Activated CD4-positive, CD25-positive, alpha-beta regulatory T cell (primary cell): ENCODE data around the gene ZP4.

Experiments used
- DNase-seq, 4 experiments: peaks; one replicate each; lab custom pipeline; 2025; lab: John Stamatoyannopoulos, UW

The ZP4 gene, protein sequence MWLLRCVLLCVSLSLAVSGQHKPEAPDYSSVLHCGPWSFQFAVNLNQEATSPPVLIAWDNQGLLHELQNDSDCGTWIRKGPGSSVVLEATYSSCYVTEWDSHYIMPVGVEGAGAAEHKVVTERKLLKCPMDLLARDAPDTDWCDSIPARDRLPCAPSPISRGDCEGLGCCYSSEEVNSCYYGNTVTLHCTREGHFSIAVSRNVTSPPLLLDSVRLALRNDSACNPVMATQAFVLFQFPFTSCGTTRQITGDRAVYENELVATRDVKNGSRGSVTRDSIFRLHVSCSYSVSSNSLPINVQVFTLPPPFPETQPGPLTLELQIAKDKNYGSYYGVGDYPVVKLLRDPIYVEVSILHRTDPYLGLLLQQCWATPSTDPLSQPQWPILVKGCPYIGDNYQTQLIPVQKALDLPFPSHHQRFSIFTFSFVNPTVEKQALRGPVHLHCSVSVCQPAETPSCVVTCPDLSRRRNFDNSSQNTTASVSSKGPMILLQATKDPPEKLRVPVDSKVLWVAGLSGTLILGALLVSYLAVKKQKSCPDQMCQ

DNA sequence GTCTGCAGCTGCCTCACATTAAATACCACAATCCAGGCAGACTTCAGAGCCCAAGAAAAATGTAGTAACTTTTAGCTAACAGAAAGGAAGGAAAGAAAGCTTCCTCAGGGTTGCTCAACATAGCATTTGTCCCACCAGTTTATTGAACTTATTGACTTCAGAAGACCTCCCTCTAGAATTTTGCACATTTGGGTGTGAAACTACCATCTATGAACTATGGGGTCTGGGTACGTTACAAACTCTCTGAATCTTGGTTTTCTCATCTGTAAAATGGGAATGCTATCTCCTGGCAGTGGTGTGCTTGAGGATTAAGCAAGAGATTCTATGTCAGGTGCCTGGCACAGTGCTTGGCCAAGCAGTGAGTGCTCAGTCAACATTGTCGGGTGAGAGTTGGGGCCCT, at the start of gene ZP4:
ZP4 (minus strand) TSS at position 101 of the 400 bp plus-strand sequence. CDS start 287 bp downstream, outside the sequence.
- no peak for DNase-seq

DNA sequence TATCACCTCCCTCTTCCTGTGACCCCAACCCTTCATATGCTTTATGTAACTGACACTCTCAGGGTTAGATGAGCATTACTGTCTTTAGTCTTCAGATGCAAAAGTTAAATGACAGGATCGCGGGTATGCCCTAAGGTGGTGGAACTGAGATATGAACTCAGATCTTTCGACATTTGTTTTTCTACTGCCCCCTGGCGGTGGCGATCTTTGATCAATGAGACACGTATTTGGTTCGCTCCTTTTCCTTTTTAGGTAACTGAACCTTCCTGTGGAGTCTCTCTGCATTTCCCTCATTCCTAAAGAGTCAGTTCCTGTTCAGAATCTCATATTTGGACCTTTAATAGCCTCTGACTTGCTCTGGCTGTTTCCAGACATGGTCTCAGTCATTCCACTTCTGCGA, 47.8 kb upstream of the ZP4 start:
- DNase-seq = no peak

DNA sequence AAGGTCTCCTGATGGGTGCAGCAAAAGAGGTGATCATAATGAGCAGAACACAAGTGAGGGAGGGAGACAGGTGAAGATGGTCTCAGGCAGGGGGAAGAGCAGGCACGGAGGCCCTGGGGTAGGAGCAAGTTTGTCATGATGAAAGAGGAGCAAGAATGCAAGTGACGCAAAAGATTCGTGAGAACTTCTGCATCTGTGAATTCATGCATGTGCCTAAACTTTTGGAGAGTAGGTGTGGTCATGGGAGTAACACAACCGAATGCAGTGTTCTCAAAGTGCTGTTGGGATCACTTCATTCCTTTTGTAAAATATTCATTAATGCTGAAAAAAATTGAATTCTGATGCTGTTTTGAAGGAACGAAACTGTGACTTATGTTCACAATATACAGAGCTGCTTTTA, 47.3 kb upstream of the ZP4 start:
- no peak for DNase-seq

DNA sequence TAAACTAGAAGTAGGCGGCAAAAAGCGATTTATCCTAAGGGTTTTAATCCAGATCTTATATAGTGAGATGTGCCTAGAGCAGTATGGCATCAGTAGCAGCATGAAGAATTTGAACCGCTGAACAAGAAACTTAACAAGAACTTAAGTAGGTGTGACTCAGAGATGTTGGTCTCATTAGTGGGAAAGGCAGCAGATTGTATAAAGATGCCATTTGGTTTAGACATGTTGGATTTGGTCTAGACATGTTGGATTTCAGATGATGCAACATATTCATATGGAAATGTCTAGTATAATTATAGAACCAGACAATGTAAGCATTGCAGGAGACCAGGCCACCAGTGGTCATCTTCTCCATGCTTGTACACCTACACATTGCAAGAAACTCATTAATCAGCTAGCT, 42.1 kb upstream of the ZP4 start:
- DNase-seq = no peak

DNA sequence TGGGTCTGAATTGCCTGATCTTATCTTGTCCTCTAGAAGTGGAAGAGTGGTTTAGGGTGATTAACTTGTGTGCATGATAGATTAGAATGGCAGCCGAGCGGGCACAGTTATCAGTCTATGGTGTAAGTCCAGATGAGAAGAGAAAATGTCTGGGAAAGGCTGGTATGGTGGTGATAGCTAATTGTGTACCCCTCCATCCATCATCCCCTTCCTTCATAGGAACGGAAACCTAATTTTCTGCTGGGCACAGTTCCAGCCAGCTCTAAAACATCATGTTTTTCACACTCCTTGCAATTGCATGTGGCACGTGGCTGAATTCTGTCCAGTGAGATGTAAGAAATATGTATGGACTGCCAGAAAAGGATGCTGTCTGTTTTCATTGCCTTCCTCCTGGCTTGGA, 40.9 kb upstream of the ZP4 start:
- DNase-seq = no peak

DNA sequence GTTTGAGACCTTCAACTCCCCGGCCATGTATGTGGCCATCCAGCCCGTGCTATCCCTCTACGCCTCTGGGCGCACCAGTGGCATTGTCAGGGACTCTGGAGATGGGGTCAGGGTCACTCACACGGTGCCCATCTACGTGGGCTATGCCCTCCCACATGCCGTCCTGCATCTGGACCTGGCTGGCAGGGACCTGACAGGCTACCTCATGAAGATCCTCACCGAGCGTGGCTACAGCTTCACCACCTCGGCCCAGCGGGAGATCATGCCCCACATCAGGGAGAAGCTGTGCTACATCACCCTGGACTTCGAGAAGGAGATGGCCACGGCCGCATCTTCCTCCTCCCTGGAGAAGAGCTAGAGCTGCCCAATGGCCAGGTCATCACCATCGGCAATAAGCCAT, 36.5 kb upstream of the ZP4 start:
- no peak for DNase-seq

DNA sequence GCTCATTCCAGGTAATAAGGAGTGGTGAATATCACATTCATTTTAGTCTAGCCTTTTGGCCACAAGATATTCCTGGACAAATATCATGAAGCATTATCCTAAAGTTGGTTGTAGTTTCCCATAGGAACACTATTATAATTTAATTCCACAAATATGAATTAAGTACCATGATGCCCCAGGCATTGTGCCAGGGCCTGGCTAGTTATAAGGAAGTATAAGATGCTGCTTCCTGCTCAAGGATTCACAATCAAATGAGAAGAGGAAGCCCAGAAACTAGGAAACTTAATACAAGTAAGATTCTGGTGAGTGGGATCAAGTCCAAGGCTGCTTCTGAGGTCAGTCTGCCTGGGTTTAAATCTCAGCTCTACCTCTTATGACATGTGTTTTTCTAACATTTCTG, 30.6 kb upstream of the ZP4 start:
- no peak for DNase-seq

DNA sequence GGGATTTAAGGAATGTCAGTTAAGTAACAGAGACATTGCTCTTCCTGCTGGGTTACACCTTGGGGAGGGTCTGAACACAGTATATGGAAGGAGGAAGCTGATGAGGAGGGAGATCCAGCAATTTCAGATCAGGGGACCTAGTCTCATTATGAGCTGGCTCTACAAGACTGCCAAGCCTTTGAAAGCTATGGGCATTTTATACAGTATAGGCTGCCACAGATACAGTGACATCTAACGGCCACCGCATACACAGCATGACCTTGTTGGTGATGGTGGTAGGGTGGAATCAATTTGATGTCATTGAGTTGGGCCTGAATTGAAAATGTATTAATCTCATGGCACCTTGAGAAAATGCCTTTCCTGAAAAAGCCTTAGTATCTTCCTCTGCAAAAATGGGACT, 22.6 kb upstream of the ZP4 start:
- no peak for DNase-seq

DNA sequence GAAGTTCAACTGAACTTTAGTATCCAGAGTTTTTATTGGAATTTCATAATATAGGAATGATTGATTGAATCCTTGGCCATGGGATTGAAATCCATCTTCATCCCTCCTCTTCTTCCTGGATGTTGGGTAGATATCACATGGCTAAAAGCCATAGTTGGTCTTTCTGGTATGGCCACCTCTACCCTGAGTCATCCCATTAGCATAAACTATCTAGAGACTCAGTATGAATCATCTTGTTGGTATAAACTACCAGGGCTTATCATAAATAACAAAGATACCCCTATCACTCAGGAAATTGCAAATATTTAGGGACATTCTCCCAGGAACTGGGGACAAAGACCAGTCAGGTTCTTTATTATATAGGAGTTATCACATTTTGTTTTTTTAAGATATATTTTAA, 21.2 kb upstream of the ZP4 start:
- no peak for DNase-seq

DNA sequence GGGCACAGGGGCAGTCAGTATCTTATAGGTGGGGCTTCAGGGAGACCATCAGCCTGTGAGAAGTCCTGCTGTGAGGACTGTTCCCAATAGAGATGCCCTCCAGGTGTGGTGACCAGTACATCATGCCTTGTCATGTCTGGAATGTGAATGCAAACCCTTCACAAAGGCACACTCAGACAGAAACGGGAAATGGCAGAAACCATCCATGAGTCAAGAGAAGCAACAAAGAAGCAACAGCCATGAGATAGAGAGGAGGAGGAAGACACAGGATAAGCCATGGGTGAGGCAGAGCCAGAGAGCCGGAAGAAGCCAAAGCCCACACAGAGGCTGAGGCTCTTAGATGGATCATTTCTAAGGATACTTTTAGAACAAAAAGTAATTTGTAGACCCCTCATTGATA, 20.1 kb upstream of the ZP4 start:
- no peak for DNase-seq

DNA sequence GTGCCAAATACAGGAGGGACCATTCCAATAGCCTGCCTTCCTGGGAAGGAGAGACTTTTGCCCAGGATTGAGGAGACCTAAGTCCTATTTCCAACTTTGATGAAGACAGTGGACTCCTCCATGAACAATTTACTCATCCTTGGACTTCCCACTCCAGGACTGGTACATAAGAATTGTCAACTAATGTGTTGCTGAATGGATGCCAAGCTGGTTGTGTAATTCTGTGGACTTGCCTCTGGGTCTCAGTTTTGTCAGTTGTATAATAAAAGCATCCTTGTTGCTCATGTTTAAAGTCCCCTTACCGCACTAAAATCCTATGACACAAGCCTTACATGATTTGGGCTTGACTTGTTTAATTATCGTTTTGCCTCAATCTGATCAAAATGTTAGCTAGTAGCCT, 13.2 kb upstream of the ZP4 start:
- DNase-seq = no peak

DNA sequence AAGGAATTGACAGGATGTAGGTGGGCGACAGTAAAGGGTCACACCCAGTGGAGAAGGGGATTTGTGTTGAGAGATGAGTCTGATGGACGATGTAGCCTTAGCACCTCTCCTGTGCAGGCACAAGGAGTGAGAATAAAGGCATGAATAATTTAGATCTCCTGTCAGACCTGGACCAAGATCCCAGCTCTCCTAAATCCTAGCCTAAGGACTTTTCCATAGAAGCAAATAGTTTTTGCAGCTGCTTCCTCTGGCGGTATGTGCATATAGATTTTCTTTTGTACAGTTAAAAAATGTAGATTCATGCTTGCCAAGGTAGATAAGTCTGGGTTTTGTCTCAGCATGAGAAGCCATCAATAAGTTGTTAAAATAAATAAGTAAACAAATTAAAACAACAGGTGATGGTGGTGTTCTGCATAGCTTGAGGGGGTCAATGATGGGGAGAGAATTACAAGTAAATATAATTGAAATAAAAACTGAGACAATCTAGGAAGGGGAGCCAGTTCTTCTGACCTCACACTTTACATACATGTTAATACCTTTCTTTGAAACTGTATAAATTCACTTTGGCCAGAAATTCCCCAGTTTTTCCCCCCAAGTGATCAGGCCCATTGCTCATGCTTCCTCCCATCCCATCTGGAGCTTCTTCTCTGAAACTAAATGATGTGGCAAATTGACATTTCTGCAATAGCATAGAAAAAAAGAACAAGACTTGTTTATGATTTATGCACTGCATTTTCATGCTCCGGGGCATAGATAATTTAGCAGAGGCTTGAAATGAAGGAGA, 12.4 kb upstream of the ZP4 start:
- no peak for DNase-seq

DNA sequence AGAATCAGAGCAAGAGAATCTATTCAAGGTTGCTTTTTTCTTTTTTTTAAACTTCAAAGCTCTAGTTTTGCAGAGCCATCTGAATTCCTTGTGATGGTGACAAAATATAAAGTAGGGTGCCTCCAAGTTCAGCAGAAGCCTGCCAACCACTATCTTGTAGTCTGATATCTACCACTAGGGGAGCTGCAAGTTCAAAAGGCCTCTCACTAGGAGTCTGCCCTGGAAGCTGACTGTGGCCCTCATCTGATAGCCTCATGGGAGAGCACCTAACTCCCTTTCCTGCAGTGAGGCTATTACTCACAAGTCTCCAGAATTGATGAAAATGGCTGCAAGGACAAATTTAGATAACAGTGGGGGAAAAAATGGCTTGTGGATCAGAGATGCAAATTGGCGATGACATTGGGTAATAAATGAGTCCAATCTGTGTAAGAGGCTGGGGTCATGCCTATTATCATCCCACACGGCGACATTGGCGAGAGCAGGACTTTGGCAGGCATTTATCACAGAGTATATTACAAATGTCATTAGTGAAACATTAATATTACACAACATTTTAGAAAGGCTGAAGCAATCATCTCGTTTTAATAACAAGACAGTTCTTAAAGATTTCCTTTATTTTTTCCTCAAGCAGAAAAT, 10.7 kb upstream of the ZP4 start:
- DNase-seq = no peak

DNA sequence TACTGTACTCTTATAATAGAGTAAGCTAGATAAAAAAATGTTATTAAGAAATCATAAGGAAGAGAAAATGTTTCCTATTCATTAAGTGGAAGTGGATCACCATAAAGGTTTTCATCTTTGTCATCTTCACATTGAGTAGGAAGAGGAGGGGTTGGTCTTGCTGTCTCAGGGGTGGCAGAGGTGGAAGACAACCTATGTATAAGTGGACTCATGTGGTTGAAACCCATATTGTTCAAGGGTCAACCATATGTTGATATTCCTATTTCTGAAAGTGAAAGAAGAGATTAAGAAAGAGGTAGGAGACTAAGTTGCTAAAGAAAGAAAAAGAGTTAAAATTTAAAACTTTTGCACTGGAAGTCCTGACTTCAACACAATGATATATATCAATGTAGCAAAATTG, 4.9 kb upstream of the ZP4 start:
- DNase-seq = no peak

DNA sequence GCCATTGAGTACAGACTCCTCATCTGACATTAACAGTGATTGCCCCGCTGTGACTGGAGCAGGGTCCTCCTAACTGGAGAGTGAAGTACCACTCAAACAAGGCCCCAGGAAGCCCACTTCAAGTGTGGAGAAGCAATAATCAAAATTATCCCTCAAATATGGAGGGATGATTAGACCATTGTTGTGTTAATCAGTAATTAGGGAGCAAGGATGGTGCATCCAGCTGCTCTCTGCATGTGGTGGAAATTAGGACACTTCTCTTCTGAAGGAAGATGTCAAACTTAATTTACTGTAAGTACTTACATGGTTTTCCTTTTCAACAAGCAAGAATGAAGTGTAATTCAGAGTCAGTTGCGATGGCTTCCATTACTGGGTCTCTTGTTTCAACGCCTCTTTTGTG, 3.4 kb upstream of the ZP4 start:
- DNase-seq = no peak

DNA sequence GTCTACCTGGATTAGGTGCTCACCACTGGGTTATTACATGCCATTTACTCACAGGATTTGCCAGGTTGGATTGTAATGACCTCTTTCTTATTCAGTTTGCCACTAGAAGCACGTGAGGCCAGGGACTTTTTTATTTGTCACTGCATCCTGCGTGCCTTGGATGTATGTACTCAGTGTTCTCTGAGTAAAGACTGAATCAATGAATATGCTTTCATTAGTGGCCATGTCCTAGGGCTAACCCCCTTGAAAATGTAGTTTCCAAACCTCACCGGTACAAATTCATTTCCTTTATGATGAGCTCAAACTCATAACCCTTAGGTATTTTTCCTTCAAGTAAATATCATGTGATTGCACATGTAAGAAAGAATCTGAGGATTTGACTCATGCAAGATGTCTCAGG, 1.3 kb upstream of the ZP4 start:
- DNase-seq = no peak

DNA sequence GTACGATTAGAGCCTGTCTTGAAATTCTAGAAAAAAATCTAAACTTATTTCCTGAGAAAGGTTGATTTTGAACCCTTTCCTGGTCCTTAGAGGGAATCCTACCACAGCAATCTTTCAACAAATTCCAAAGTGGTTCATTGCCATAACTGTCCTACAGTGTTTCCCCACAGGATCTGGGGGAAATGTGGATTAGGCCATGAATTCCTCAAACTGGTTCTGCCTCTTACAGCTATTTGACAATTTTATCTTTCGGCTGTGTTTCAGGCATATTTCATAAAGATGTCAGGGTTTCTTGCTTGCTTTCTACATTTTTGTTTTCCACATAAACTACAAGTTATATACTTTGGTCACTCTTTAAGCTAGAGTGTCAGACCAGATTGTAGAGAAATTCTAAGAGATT, 544 bp upstream of the ZP4 start:
- DNase-seq = no peak

DNA sequence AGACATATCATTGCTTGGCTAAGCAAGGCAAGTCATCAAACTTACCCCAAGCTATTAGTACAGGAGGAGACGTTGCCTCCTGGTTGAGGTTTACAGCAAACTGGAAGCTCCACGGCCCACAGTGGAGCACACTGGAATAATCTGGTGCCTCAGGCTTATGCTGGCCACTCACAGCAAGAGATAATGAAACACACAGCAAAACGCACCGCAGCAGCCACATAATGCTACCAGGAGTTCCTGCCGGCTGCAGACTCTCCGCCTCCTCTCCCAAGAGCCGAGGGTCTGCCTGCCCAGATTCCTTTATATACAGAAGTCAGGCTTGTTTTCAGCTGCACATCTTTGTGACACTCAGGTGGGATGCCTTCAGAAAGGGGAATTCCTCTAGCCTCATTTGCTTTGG, 306 bp downstream of the ZP4 start:
- no peak for DNase-seq

DNA sequence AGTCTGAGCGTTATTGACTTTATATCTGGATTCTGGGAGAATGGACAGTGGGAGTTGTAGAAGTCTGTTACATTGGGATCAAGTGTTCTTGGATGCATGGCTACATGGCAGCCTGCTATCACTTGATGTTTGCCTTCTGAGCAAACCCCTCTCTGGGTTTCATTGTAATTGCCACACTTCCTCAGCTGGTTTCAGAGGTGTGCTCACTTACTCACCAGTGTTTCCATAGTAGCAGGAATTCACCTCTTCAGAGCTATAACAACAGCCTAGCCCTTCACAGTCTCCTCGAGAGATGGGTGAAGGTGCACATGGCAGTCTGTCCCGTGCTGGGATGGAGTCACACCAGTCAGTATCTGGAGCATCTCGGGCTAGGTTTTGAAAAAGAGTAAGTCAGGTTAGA, 2.6 kb downstream of the ZP4 start:
- no peak for DNase-seq

DNA sequence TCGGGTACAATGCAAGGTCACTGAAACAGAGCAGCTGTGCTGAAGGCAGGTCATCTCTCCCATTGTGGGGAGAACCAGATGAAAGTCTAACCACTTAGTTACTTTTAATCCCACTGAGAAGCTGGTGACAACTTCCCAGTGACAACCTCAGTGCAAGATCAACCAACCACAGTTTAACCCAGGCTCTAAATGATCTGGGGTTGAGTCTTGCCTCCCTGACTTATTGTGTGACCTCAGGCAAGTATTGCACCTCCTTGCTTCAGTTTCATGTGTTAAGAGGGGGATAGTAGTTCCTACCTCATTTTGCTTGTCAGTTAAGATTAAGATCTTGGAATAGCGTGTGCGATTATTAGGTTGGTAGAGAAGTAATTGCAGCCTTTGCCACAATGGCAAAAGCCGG, 3.2 kb downstream of the ZP4 start:
- no peak for DNase-seq

DNA sequence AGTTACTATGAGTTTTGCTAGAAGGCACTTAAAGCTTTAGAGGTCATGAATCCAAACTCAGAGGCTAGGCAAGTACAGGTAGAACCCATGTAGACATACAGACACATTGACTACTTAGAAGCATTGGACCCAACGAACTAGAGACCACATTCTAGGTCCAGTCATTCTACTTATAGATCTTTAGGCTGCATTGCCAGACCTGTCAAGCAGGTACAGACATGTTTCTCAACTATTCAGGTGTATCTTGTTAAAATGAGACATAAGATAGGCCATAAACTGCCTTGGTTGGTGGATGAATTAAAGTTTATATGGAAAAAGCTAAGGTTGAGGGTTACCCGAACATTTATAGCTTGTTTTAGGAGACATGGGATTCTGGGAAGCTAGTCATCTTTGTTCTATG, 6.5 kb downstream of the ZP4 start:
- no peak for DNase-seq

DNA sequence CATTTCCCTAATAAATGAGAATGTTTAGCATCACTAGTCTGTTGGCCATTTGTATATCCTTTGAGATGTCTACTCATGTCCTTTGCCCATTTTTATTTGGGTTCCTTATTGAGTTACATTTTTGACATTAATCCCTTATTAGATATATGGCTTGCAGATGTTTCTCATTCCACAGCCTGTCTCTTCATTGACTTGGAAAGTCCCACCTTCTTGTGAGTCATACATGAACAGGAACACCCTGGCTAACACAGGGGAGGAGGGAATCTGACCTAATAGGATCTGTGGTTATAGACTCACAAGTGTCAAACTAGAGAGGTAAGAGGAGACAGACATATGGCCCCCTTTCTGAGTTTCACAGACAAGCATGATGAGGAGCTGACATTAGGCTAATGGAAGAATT, 11.5 kb downstream of the ZP4 start:
- DNase-seq = no peak

DNA sequence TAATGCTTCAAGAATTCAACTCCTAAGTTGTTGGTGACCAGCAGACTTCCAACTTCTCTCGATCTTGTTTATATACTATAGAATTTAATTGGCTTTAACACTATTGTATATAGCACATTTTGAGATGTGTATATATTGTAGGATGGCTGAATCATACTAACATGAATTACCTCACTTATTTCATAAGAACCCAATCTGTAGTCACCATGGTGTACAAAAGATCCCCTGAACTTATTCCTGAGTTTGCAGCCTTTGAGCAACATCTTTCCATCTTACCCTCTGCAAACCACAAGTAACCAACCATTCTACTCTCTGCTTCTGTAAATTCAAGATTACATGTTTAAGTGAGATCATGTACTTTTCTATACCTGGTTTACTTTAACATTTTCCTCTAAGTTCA, 12.3 kb downstream of the ZP4 start:
- DNase-seq = no peak
